ENCODE data around the gene JARID2.
A peak's percentile ranks its signal among the peaks of the same experiment; 100 is the strongest.

The JARID2 gene

GRCh38 chr6:15398633-15399275 lies 152.9 kb downstream of the JARID2 start:
- H3K4me3 ChIP-seq (ENCODE audit: low read depth, low read length), result no peak overlapping the region
- no peak for DNase-seq (ENCODE audit: low read depth, low spot score)
- POLR2A ChIA-PET, result no interaction called here
- CTCF ChIA-PET, result interaction anchor here (2.7 kb wide), 1 partner anchor 11 kb away, joined by 11 read pairs; no protein-coding TSS in a partner anchor
- no peak for TF ChIP-seq CTCF (IDR thresholded peaks at IDR 0.05; ENCODE audit: insufficient read depth, low read length, missing control alignments)

- CTCF ChIA-PET, result interaction anchor here (0.6 to 2.7 kb wide), 7 partner anchors 9 to 226 kb away, joined by 3 to 11 read pairs (median 4); no protein-coding TSS in a partner anchor
- DNase-seq (ENCODE audit: low read depth, low spot score), result no peak
- peak overlapping the region; percentile 37 for H3K4me3 ChIP-seq (ENCODE audit: low read depth, low read length)
- POLR2A ChIA-PET, result no interaction called here
- no peak for TF ChIP-seq CTCF (IDR thresholded peaks at IDR 0.05; ENCODE audit: insufficient read depth, low read length, missing control alignments)
These were observed 154.0 kb downstream of the JARID2 start for GRCh38 chr6:15399641-15400470.

GRCh38 chr6:15400572-15401004 lies 154.7 kb downstream of the JARID2 start:
- no peak for DNase-seq (ENCODE audit: low read depth, low spot score)
- ChIA-PET POLR2A (no interaction called here), CTCF (interaction anchor here (1.1 to 2.7 kb wide), 7 partner anchors 10 to 226 kb away, joined by 3 to 11 read pairs (median 7); no protein-coding TSS in a partner anchor)
- TF ChIP-seq CTCF (IDR thresholded peaks at IDR 0.05; ENCODE audit: insufficient read depth, low read length, missing control alignments), result no peak
- peak overlapping the region; percentile 37; the same call in 1 of the 2 replicates for H3K4me3 ChIP-seq (ENCODE audit: low read depth, low read length)

GRCh38 chr6:15401120-15401519 lies 155.3 kb downstream of the JARID2 start:
- POLR2A ChIA-PET, result no interaction called here
- DNase-seq (ENCODE audit: low read depth, low spot score), result no peak
- no peak for TF ChIP-seq CTCF (IDR thresholded peaks at IDR 0.05; ENCODE audit: insufficient read depth, low read length, missing control alignments)
- CTCF ChIA-PET, result interaction anchor here (1.1 to 2.7 kb wide), 4 partner anchors 10 to 225 kb away, joined by 3 to 11 read pairs (median 10); no protein-coding TSS in a partner anchor
- H3K4me3 ChIP-seq (ENCODE audit: low read depth, low read length), result no peak overlapping the region

- TF ChIP-seq CTCF (IDR thresholded peaks at IDR 0.05; ENCODE audit: insufficient read depth, low read length, missing control alignments), result no peak
- ChIA-PET POLR2A (no interaction called here), CTCF (interaction anchor here (1.1 to 2.7 kb wide), 3 partner anchors 10 to 14 kb away, joined by 10 to 11 read pairs (median 10); no protein-coding TSS in a partner anchor)
- H3K4me3 ChIP-seq (ENCODE audit: low read depth, low read length), result no peak overlapping the region
- no peak for DNase-seq (ENCODE audit: low read depth, low spot score)
These were observed 155.9 kb downstream of the JARID2 start for GRCh38 chr6:15401769-15402250.
